Left lung (tissue), 10 donors: Measurements from ENCODE around the gene EN2. TPM values are rescaled to one million over a fixed set of nuclear protein-coding genes. Genes with fewer than 3 reads are reported as not detected.
A peak's percentile ranks its signal among the peaks of the same experiment; 100 is the strongest.

Experiments used
- ATAC-seq: fragments of 200-7000 bp; cut with Tn5 transposase; one replicate; pipeline ENCODE4 v1.9.1; 2020; ENCODE audit warnings: moderate library complexity
- DNase-seq, 4 donors: peaks; one replicate each; pipeline ENCODE4 v3.0.0-alpha.2; 2013 to 2020
- H3K27ac ChIP-seq, 2 donors: fragments of 200-600 bp; sonication (generic) in 1 of 2; one replicate each; pipeline versions ENCODE4 v1.5.0 to v1.8.0; 2020 to 2021
- H3K27me3 ChIP-seq, 2 donors: fragments of 200-600 bp; sonication (generic) in 1 of 2; one replicate each; pipeline versions ENCODE4 v1.5.0 to v1.8.0; 2020 to 2021
- H3K36me3 ChIP-seq, 2 donors: fragments of 200-600 bp; sonication (generic) in 1 of 2; one replicate each; pipeline versions ENCODE4 v1.5.0 to v1.8.0; 2020 to 2021
- H3K4me1 ChIP-seq, 2 donors: fragments of 200-600 bp; one replicate each; pipeline ENCODE4 v1.8.0; 2021
- H3K4me3 ChIP-seq, 2 donors: fragments of 200-600 bp; sonication (generic) in 1 of 2; one replicate each; pipeline versions ENCODE4 v1.5.0 to v1.8.0; 2020 to 2021; ENCODE audit warnings: mild to moderate bottlenecking in 1 of 2
- H3K9me3 ChIP-seq, 2 donors: fragments of 200-600 bp; sonication (generic) in 1 of 2; one replicate each; pipeline versions ENCODE4 v1.5.0 to v1.8.0; 2020 to 2021
- intact Hi-C, 2 donors: fragments of 100-400 bp; cut with DNase I; formaldehyde crosslinking; loops; one replicate each; pipeline versions ENCODE4 v1.11.2 to v1.14.2; 2022
- polyA plus RNA-seq, 6 donors: library from polyadenylated mRNA; unstranded; fragments of 120-200 nt; gene quantifications; one replicate each; pipeline ENCODE4 v1.2.1, GENCODE V29; 2013; ENCODE audit not compliant: insufficient read length in 6 of 6
- total RNA-seq, 2 donors: library from RNA; stranded (reverse); fragmentation: NEBNext Ultra II Directional; extraction: Animal tissue kit (Norgen Biotek cat#: 25700); gene quantifications; one replicate each; pipeline ENCODE4 v1.2.1, GENCODE V29; 2021
- TF ChIP-seq, protein P1 (sequence below), 2 donors: fragments of 200-600 bp; sonication (generic) in 1 of 2; IDR thresholded peaks; one replicate each; pipeline versions ENCODE4 v1.5.0 to v1.8.0; 2021; ENCODE audit warnings: antibody characterized with exemption in 2 of 2
- donor health status: DM: no; HTN: yes; CAD: no.
- donor health status: DM: no; HTN: no; CAD: no.

The EN2 gene
- total and polyA plus RNA-seq, 8 donors, result not detected

- peaks cover 95 to 97% of the 10 kb centered on the region in 2 donors for H3K27me3 ChIP-seq
- no peak overlapping the region for H3K27ac ChIP-seq
- TF ChIP-seq, protein P1, sequence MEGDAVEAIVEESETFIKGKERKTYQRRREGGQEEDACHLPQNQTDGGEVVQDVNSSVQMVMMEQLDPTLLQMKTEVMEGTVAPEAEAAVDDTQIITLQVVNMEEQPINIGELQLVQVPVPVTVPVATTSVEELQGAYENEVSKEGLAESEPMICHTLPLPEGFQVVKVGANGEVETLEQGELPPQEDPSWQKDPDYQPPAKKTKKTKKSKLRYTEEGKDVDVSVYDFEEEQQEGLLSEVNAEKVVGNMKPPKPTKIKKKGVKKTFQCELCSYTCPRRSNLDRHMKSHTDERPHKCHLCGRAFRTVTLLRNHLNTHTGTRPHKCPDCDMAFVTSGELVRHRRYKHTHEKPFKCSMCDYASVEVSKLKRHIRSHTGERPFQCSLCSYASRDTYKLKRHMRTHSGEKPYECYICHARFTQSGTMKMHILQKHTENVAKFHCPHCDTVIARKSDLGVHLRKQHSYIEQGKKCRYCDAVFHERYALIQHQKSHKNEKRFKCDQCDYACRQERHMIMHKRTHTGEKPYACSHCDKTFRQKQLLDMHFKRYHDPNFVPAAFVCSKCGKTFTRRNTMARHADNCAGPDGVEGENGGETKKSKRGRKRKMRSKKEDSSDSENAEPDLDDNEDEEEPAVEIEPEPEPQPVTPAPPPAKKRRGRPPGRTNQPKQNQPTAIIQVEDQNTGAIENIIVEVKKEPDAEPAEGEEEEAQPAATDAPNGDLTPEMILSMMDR (IDR thresholded peaks at IDR 0.05), result no peak
- H3K36me3 ChIP-seq, result no peaks in the 10 kb centered on the region
- H3K4me3 ChIP-seq, result peak overlapping the region; percentile 27 to 43
- H3K9me3 ChIP-seq, result no peaks in the 10 kb centered on the region
- H3K4me1 ChIP-seq, result peaks cover 10 to 31% of the 10 kb centered on the region in 2 donors
- ATAC-seq, result peak; percentile 32
- no peak for DNase-seq
- intact Hi-C loops, result no loop called here
These were observed 302 bp upstream of the EN2 start for GRCh38 chr7:155457544-155458110.

GRCh38 chr7:155458878-155459699, 1.2 kb downstream of the EN2 start:
- peaks cover 10 to 31% of the 10 kb centered on the region in 2 donors for H3K4me1 ChIP-seq

GRCh38 chr7:155459700-155460461, 2.0 kb downstream of the EN2 start:
- H3K9me3 ChIP-seq, result no peaks in the 10 kb centered on the region
- DNase-seq, result no peak
- no peak overlapping the region for H3K27ac ChIP-seq
- H3K36me3 ChIP-seq, result no peaks in the 10 kb centered on the region
- peaks cover 10 to 27% of the 10 kb centered on the region in 2 donors for H3K4me1 ChIP-seq
- no peak overlapping the region for H3K4me3 ChIP-seq
- intact Hi-C loops, result no loop called here
- peaks cover 95 to 97% of the 10 kb centered on the region in 2 donors for H3K27me3 ChIP-seq
- ATAC-seq, result no peak
- TF ChIP-seq, protein P1 (IDR thresholded peaks at IDR 0.05), result no peak

More at GRCh38 chr7:155458878-155459699, 1.2 kb downstream of the EN2 start:
- no peaks in the 10 kb centered on the region for H3K9me3 ChIP-seq
- peaks cover 95 to 97% of the 10 kb centered on the region in 2 donors for H3K27me3 ChIP-seq
- no peaks in the 10 kb centered on the region for H3K36me3 ChIP-seq
- TF ChIP-seq, protein P1 (IDR thresholded peaks at IDR 0.05), result no peak
- ATAC-seq (no peak), DNase-seq (no peak)
- H3K4me3 ChIP-seq, result peak overlapping the region in 1 of 2 donors; percentile 9
- H3K27ac ChIP-seq, result no peak overlapping the region
- intact Hi-C loops, result no loop called here

GRCh38 chr7:155460926-155461613, 3.1 kb downstream of the EN2 start:
- no peak overlapping the region for H3K27ac ChIP-seq
- peaks cover 95 to 97% of the 10 kb centered on the region in 2 donors for H3K27me3 ChIP-seq
- TF ChIP-seq, protein P1 (IDR thresholded peaks at IDR 0.05), result no peak
- H3K9me3 ChIP-seq, result no peaks in the 10 kb centered on the region
- peaks cover 10 to 31% of the 10 kb centered on the region in 2 donors for H3K4me1 ChIP-seq
- no peak for ATAC-seq
- no peaks in the 10 kb centered on the region for H3K36me3 ChIP-seq
- intact Hi-C loops, result no loop called here
- no peak overlapping the region for H3K4me3 ChIP-seq
- no peak for DNase-seq
